HepG2 (cell line): ENCODE results near the gene DESI2. TPM values are rescaled to one million over a fixed set of nuclear protein-coding genes. Genes with fewer than 3 reads are reported as not detected.

Experiments
- ATAC-seq: fragments of 200-7000 bp; cut with Tn5 transposase; 3 replicates; pipeline ENCODE4 v1.9.1; 2020; ENCODE audit warnings: mild to moderate bottlenecking, moderate library complexity
- BruUV-seq: library from RNA; stranded (reverse); fragments of 400-500 nt; replicated peaks from 2 replicates; lab custom pipeline; 2021; lab: Mats Ljungman, UMichigan
- CTCF ChIA-PET: fragments of 300-600 bp; formaldehyde crosslinking; extraction: SDS; loops from one replicate; lab custom pipeline; 2021; ENCODE audit warnings: low total read pairs, inconsistent platforms, low intra/inter-chr PET ratio; lab: Yijun Ruan, JAX
- POLR2A ChIA-PET: fragments of 350-600 bp; sonication (Branson Sonifier 250); formaldehyde crosslinking; loops from one replicate; lab custom pipeline; 2020; ENCODE audit warnings: antibody characterized with exemption, inconsistent platforms; lab: Yijun Ruan, JAX
- DNase-seq: peaks from one replicate; pipeline ENCODE4 v3.0.0-alpha.2; 2015; ENCODE audit warnings: low spot score
- FAIRE-seq: peaks from 3 replicates; lab custom pipeline; 2011; peaks lifted over from hg19 to GRCh38; lab: Jason Lieb, UNC
- H2AFZ ChIP-seq: one replicate; pipeline ENCODE4 v1.6.1; 2011; ENCODE audit warnings: low read length, inconsistent platforms
- H3K27ac ChIP-seq: fragments of 300-600 bp; 3 replicates; pipeline ENCODE4 v1.8.0; 2011; ENCODE audit warnings: mixed run types, mild to moderate bottlenecking, mixed read lengths, low read length, inconsistent platforms; ENCODE audit not compliant: insufficient read depth; ENCODE audit errors: extremely low read length
- H3K27me3 ChIP-seq, 2 experiments: fragments of 200-600 bp in 1 of 2; 2 replicates in 1 of 2; 3 replicates in 1 of 2; pipeline versions ENCODE4 v1.6.0 to v1.8.0; 2011; ENCODE audit warnings: low read length in 2 of 2, mild to moderate bottlenecking in 2 of 2, moderate library complexity in 2 of 2, inconsistent platforms in 1 of 2; ENCODE audit not compliant: insufficient read depth in 2 of 2, control insufficient read depth in 1 of 2
- H3K36me3 ChIP-seq, 2 experiments: fragments of 200-600 bp in 1 of 2; replicated peaks in 1 of 2; 2 replicates in 1 of 2; 3 replicates in 1 of 2; pipeline versions ENCODE4 v1.5.1 to v1.8.0; 2011; ENCODE audit warnings: low read length in 2 of 2, inconsistent platforms in 1 of 2; ENCODE audit not compliant: insufficient read depth in 2 of 2, control insufficient read depth in 1 of 2
- H3K4me1 ChIP-seq: 2 replicates; pipeline ENCODE4 v1.5.1; 2012; ENCODE audit warnings: low read length, inconsistent platforms; ENCODE audit not compliant: insufficient read depth
- H3K4me2 ChIP-seq: 2 replicates; pipeline ENCODE4 v1.6.0; 2011; ENCODE audit warnings: low read depth, low read length, inconsistent platforms
- H3K4me3 ChIP-seq, 3 experiments: fragments of 200-600 bp in 1 of 3; sonication (generic), shearing (Covaris generic) in 1 of 3; replicated peaks in 1 of 3; 2 replicates each; pipeline ENCODE4 v1.5.1; 2011 to 2016; ENCODE audit warnings: low read length in 3 of 3, inconsistent platforms in 2 of 3, low read depth in 2 of 3, mild to moderate bottlenecking in 2 of 3, control low read depth in 1 of 3, mixed read lengths in 1 of 3; ENCODE audit not compliant: insufficient read depth in 1 of 3
- H3K79me2 ChIP-seq: one replicate; pipeline ENCODE4 v1.6.1; 2011; ENCODE audit warnings: low read length, inconsistent platforms; ENCODE audit not compliant: insufficient read depth
- H3K9ac ChIP-seq: 2 replicates; pipeline ENCODE4 v1.6.0; 2011; ENCODE audit warnings: mild to moderate bottlenecking, low read depth, low read length, inconsistent platforms; ENCODE audit not compliant: insufficient read depth
- H3K9me3 ChIP-seq: 2 replicates; pipeline ENCODE4 v1.5.1; 2012; ENCODE audit warnings: mild to moderate bottlenecking, low read length
- H4K20me1 ChIP-seq: 2 replicates; pipeline ENCODE4 v1.6.0; 2011; ENCODE audit warnings: inconsistent platforms, mild to moderate bottlenecking, low read length, moderate library complexity; ENCODE audit not compliant: insufficient read depth
- CEBPZ ChIP-seq: IDR thresholded peaks from 2 replicates; pipeline ENCODE4 v1.6.1; 2012; ENCODE audit warnings: low read length, improper control_type of control experiment
- CREBL2 ChIP-seq: sonication (generic); formaldehyde crosslinking; IDR thresholded peaks from 2 replicates; pipeline ENCODE4 v1.8.1; 2023; ENCODE audit warnings: missing genetic modification reagents, mild to moderate bottlenecking, borderline replicate concordance
- E2F1 ChIP-seq: sonication (generic); formaldehyde crosslinking; IDR thresholded peaks from 2 replicates; pipeline ENCODE4 v1.5.0; 2020; ENCODE audit warnings: missing genetic modification reagents
- RORA ChIP-seq: sonication (generic); formaldehyde crosslinking; IDR thresholded peaks from 2 replicates; pipeline ENCODE4 v1.5.0; 2020; ENCODE audit warnings: mild to moderate bottlenecking, missing genetic modification reagents, moderate library complexity
- SMARCE1 ChIP-seq: fragments of 450-650 bp; IDR thresholded peaks from 2 replicates; pipeline ENCODE4 v1.6.1; 2017; ENCODE audit warnings: borderline replicate concordance
- SNAPC5 ChIP-seq: sonication (generic); formaldehyde crosslinking; IDR thresholded peaks from 2 replicates; pipeline ENCODE4 v1.8.1; 2023; ENCODE audit warnings: mild to moderate bottlenecking, missing genetic modification reagents, borderline replicate concordance
- WGBS: methylation state at CpG from one replicate; pipeline ENCODE4 v1.1.6; 2017; ENCODE audit warnings: low lambda C conversion rate; 5-methylcytosine and 5-hydroxymethylcytosine counted together
- in situ Hi-C: cut with HindIII; loops from 2 replicates; pipeline ENCODE4 v1.10.0; 2017; ENCODE audit warnings: low pct_unique_long_range_greater_than_20kb; ENCODE audit not compliant: extremely low pct_ligation_motif_present
- intact Hi-C: fragments of 100-400 bp; cut with micrococcal nuclease; formaldehyde crosslinking; loops from one replicate; pipeline ENCODE4 v1.10.0; 2022; ENCODE audit not compliant: unreplicated experiment
- polyA plus RNA-seq, 8 experiments: library from polyadenylated mRNA; depleted of rRNA in 3 of 8; stranded (reverse) in 7 of 8; unstranded in 1 of 8; fragments of >200 nt; fragmentation: Illumina TruSeq in 4 of 8; extraction: Trizol in 4 of 8; gene quantifications; 2 replicates each; pipeline versions ENCODE4 v1.2.1 to v1.2.3, GENCODE V29; 2011 to 2016; ENCODE audit warnings: low read depth in 4 of 8, missing spikeins in 1 of 8, mixed read lengths in 1 of 8; ENCODE audit not compliant: insufficient read depth in 1 of 8
- total RNA-seq, 5 experiments: library from RNA; depleted of rRNA; stranded (reverse); fragments of >200 nt; fragmentation: Illumina TruSeq; extraction: Trizol; gene quantifications; 2 replicates each; pipeline ENCODE4 v1.2.3, GENCODE V29; 2016; ENCODE audit warnings: low read depth in 1 of 5

Gene DESI2
- total and polyA plus RNA-seq, 2 of the 13 experiments (the other 11 are each of a cell fraction or from before 2014, with no cell fraction given): 23.1 to 42.2 TPM

- H3K27me3 ChIP-seq: no peaks in the 10 kb centered on the region
- in situ Hi-C loops: no loop called here
- ATAC-seq (no peak), DNase-seq (no peak)
- no peak overlapping the region for H3K9ac ChIP-seq
- ChIA-PET CTCF (no interaction called here), POLR2A (no interaction called here)
- 63% methylated on average over 2 of the region's 2 CpGs for WGBS
- H3K4me3 ChIP-seq: no peak overlapping the region
- no peak overlapping the region for H3K4me2 ChIP-seq
- H3K36me3 ChIP-seq: peaks cover 0 to 9% of the 10 kb centered on the region in 2 experiments; a peak in 2 of 5 replicates
- no peak overlapping the region for H2AFZ ChIP-seq
- peaks cover 74% of the 10 kb centered on the region for H3K79me2 ChIP-seq
- H3K9me3 ChIP-seq: no peaks in the 10 kb centered on the region
- H3K4me1 ChIP-seq: peaks cover 51% of the 10 kb centered on the region
- BruUV-seq: no TSS peak
- 0 out of 2 replicates have a peak, but pooled peaks cover 3% of the 10 kb centered on the region for H4K20me1 ChIP-seq
- TF ChIP-seq E2F1 (no peak), SNAPC5 (CRISPR knock-in tag) (no peak), RORA (CRISPR knock-in tag) (no peak), SMARCE1 (no peak), CEBPZ (no peak), CREBL2 (CRISPR knock-in tag) (no peak)
- TF ChIP-seq, all 625 proteins: peak for 0
- no peak overlapping the region for H3K27ac ChIP-seq
- no peak for FAIRE-seq
- intact Hi-C loops: no loop called here
Observed at GRCh38 chr1:244662599-244662998, 9.7 kb downstream of the DESI2 start.
